HL-60/S4 (cell line): ENCODE measurements around the gene SLIT3.
"Not testable (repeated sequence)": the region's sequence is repeated elsewhere in the genome, so short reads cannot be mapped to it uniquely, and the experiment has no call there.

Experiments
- in situ Hi-C: fragments of 300-500 bp; cut with MboI; formaldehyde crosslinking; loops from 2 replicates; pipeline ENCODE4 v1.14.3; 2022; ENCODE audit warnings: low sequenced_read_pairs

Gene SLIT3

GRCh38 chr5:169116961-169117461 is 183.9 kb downstream of the SLIT3 start:
- in situ Hi-C loops = no loop called here

GRCh38 chr5:169115461-169116124 is 185.3 kb downstream of the SLIT3 start:
- in situ Hi-C loops = no loop called here

GRCh38 chr5:169114466-169115065 is 186.4 kb downstream of the SLIT3 start:
- in situ Hi-C loops = no loop called here

- in situ Hi-C loops = no loop called here
These were observed 188.9 kb downstream of the SLIT3 start for GRCh38 chr5:169112016-169112415.

GRCh38 chr5:169106911-169107706 is 193.8 kb downstream of the SLIT3 start:
- in situ Hi-C loops = no loop called here

GRCh38 chr5:169105582-169105981 is 195.4 kb downstream of the SLIT3 start:
- in situ Hi-C loops = not testable (repeated sequence)

- in situ Hi-C loops = no loop called here
These were observed 195.9 kb downstream of the SLIT3 start for GRCh38 chr5:169104937-169105494.

GRCh38 chr5:169103586-169104181 is 197.3 kb downstream of the SLIT3 start:
- in situ Hi-C loops = no loop called here

GRCh38 chr5:169101966-169102365 is 199.0 kb downstream of the SLIT3 start:
- in situ Hi-C loops = no loop called here

- in situ Hi-C loops = no loop called here
These were observed 200.2 kb downstream of the SLIT3 start for GRCh38 chr5:169100735-169101075.

- in situ Hi-C loops = no loop called here
These were observed 200.9 kb downstream of the SLIT3 start for GRCh38 chr5:169099801-169100734.

GRCh38 chr5:169098331-169099121 is 202.4 kb downstream of the SLIT3 start:
- in situ Hi-C loops = no loop called here

GRCh38 chr5:169097374-169098326 is 203.3 kb downstream of the SLIT3 start:
- in situ Hi-C loops = no loop called here

- in situ Hi-C loops = no loop called here
These were observed 205.0 kb downstream of the SLIT3 start for GRCh38 chr5:169095976-169096375.

GRCh38 chr5:169095410-169095960 is 205.5 kb downstream of the SLIT3 start:
- in situ Hi-C loops = no loop called here

- in situ Hi-C loops = no loop called here
These were observed 206.1 kb downstream of the SLIT3 start for GRCh38 chr5:169094586-169095409.

GRCh38 chr5:169091396-169091980 is 209.5 kb downstream of the SLIT3 start:
- in situ Hi-C loops = no loop called here
